ENCODE measurements around the gene WWOX. TPM values are rescaled to one million over a fixed set of nuclear protein-coding genes. Genes with fewer than 3 reads are reported as not detected.
"Not testable (repeated sequence)": the region's sequence is repeated elsewhere in the genome, so short reads cannot be mapped to it uniquely, and the experiment has no call there.

The WWOX gene
- total RNA-seq, 2 experiments from 2014 or later = 20.2 to 21.4 TPM

DNA sequence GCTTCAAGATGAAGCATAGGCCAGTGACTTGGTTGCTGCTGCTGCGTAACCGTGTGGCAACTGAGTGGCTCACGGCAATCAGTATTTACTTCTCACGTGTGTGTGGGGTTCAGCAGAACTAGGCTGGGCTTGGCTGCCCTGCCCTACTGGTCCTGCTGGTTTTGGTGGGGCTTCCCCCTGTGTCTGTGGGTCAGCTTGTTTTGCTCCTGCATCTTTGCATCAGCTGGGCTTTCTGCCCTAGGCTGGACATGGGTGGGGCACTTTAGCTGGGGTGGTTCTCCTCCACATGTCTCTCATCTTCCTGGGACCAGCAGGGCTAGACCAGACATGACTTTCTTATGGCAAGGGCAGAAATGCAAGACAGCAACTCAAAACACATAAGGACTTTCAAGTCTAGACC, 950.6 kb downstream of the WWOX start:
- intact Hi-C loops (cut with micrococcal nuclease) = no loop called here

GRCh38 chr16:79051313-79051712, 951.9 kb downstream of the WWOX start:
- peaks cover 1% of the 10 kb centered on the region for H3K9me3 Mint-ChIP-seq
- CTCF ChIA-PET = no interaction called here

More for the DNA sequence above, 950.6 kb downstream of the WWOX start:
- no peak overlapping the region for H3K4me3 Mint-ChIP-seq
- H3K36me3 Mint-ChIP-seq (ENCODE audit: low read depth) = no peaks in the 10 kb centered on the region
- H3K27ac Mint-ChIP-seq = no peak overlapping the region
- peaks cover 1% of the 10 kb centered on the region for H3K9me3 Mint-ChIP-seq
- CTCF ChIA-PET = no interaction called here
- no peak for DNase-seq
- H3K4me1 Mint-ChIP-seq (ENCODE audit: low read depth) = no peaks in the 10 kb centered on the region
- no peaks in the 10 kb centered on the region for H3K27me3 Mint-ChIP-seq (ENCODE audit: low read depth)

DNA sequence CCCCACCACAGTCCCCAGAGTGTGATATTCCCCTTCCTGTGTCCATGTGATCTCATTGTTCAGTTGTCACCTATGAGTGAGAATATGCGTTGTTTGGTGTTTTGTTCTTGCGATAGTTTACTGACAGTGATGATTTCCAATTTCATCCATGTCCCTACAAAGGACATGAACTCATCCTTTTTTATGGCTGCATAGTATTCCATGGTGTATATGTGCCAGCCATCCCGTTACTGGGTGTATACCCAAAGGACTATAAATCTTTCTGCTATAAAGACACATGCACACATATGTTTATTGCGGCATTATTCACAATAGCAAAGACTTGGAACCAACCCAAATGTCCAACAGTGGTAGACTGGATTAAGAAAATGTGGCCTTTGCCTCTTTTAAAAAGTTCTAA, 952.7 kb downstream of the WWOX start:
- CTCF ChIA-PET, H3K27ac Mint-ChIP-seq: not testable (repeated sequence)

More at GRCh38 chr16:79051313-79051712, 951.9 kb downstream of the WWOX start:
- H3K36me3 Mint-ChIP-seq (ENCODE audit: low read depth) = no peaks in the 10 kb centered on the region
- no peaks in the 10 kb centered on the region for H3K4me1 Mint-ChIP-seq (ENCODE audit: low read depth)
- H3K27me3 Mint-ChIP-seq (ENCODE audit: low read depth) = no peaks in the 10 kb centered on the region
- H3K27ac Mint-ChIP-seq = no peak overlapping the region
- DNase-seq = no peak
- intact Hi-C loops (cut with micrococcal nuclease) = no loop called here
- H3K4me3 Mint-ChIP-seq = no peak overlapping the region

DNA sequence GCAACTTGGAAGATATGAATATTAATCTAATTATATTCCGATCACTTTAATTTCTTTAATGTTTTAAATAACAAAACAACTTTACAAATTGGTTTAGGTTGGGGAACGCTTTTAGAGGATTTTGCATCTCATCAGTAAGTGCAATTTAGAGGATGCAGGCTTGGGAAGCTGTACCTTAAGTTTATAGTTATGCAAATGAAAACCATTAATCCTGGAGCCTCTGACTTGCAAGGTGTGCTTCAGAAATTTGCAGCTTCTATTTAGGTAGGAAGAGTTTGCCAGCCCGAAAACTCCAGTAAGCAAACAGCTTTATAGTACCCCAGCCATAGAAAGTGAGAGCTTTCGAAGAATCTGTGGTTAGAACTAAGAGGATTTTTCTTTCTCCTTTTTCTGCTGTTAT, 954.1 kb downstream of the WWOX start:
- intact Hi-C loops (cut with micrococcal nuclease) = no loop called here
- Mint-ChIP-seq H3K4me3 (no peak overlapping the region), H3K27me3 (ENCODE audit: low read depth) (no peaks in the 10 kb centered on the region), H3K9me3 (peaks cover 1% of the 10 kb centered on the region), H3K36me3 (ENCODE audit: low read depth) (no peaks in the 10 kb centered on the region), H3K27ac (no peak overlapping the region), H3K4me1 (ENCODE audit: low read depth) (no peaks in the 10 kb centered on the region)
- CTCF ChIA-PET = no interaction called here
- DNase-seq = no peak

More for the DNA sequence above, 952.7 kb downstream of the WWOX start:
- H3K4me1 Mint-ChIP-seq (ENCODE audit: low read depth); DNase-seq; H3K4me3 Mint-ChIP-seq; H3K36me3 Mint-ChIP-seq (ENCODE audit: low read depth); H3K27me3 Mint-ChIP-seq (ENCODE audit: low read depth); H3K9me3 Mint-ChIP-seq; intact Hi-C loops (cut with micrococcal nuclease): not testable (repeated sequence)

DNA sequence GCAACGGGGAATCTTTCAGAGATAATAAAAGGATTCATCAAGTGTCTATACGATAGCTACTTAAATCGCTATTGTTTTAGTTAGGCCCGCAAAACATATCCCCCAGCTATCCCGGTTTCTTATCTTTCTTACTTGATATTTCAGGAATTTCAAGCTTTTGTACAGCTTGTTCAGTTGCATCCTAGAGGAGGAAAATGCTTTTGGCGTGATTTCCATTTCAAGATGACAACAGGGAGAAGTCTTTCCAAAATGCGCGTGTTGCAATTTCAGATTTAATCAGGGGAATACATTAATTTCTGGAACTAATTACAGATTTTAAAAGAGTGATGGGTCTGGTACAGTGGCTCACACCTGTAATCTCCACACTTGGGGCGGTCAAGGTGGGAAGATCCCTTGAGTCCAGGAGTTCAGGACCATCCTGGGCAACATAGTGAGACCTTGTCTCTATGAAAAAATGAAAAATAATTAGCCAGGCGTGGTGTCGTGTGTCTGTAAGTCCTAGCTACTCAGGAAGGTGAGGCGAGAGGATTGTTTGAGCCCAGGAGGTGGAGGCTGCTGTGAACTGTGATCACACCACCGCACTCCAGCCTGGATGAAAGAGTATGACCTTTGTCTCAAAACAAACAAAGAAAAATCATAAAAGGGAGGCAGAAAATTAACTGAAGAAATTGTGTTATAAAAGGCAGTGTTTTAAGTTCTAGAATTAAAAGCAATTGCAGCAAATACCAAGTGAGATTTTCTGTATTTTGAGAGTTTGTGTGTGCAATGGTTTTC, 954.9 kb downstream of the WWOX start:
- Mint-ChIP-seq H3K4me1 (ENCODE audit: low read depth) (no peaks in the 10 kb centered on the region), H3K27me3 (ENCODE audit: low read depth) (no peaks in the 10 kb centered on the region), H3K36me3 (ENCODE audit: low read depth) (no peaks in the 10 kb centered on the region), H3K4me3 (no peak overlapping the region), H3K27ac (no peak overlapping the region), H3K9me3 (peaks cover 1% of the 10 kb centered on the region)
- intact Hi-C loops (cut with micrococcal nuclease) = no loop called here
- DNase-seq = no peak
- CTCF ChIA-PET = no interaction called here

GRCh38 chr16:79055251-79055970, 956.0 kb downstream of the WWOX start:
- H3K9me3 Mint-ChIP-seq = peaks cover 1% of the 10 kb centered on the region
- no peaks in the 10 kb centered on the region for H3K36me3 Mint-ChIP-seq (ENCODE audit: low read depth)
- H3K27ac Mint-ChIP-seq = no peak overlapping the region
- no peak for DNase-seq
- no peak overlapping the region for H3K4me3 Mint-ChIP-seq
- H3K4me1 Mint-ChIP-seq (ENCODE audit: low read depth) = no peaks in the 10 kb centered on the region
- CTCF ChIA-PET = no interaction called here
- intact Hi-C loops (cut with micrococcal nuclease) = no loop called here
- H3K27me3 Mint-ChIP-seq (ENCODE audit: low read depth) = no peaks in the 10 kb centered on the region

GRCh38 chr16:79061181-79061580, 961.7 kb downstream of the WWOX start:
- CTCF ChIA-PET = no interaction called here

GRCh38 chr16:79062336-79062735, 962.9 kb downstream of the WWOX start:
- intact Hi-C loops (cut with micrococcal nuclease) = no loop called here
- peaks cover 3% of the 10 kb centered on the region for H3K4me1 Mint-ChIP-seq (ENCODE audit: low read depth)
- CTCF ChIA-PET = no interaction called here
- no peaks in the 10 kb centered on the region for H3K27me3 Mint-ChIP-seq (ENCODE audit: low read depth)
- H3K36me3 Mint-ChIP-seq (ENCODE audit: low read depth) = no peaks in the 10 kb centered on the region
- no peak overlapping the region for H3K27ac Mint-ChIP-seq
- DNase-seq = no peak
- no peak overlapping the region for H3K4me3 Mint-ChIP-seq
- no peaks in the 10 kb centered on the region for H3K9me3 Mint-ChIP-seq

More at GRCh38 chr16:79061181-79061580, 961.7 kb downstream of the WWOX start:
- intact Hi-C loops (cut with micrococcal nuclease) = no loop called here
- Mint-ChIP-seq H3K4me1 (ENCODE audit: low read depth) (no peaks in the 10 kb centered on the region), H3K36me3 (ENCODE audit: low read depth) (no peaks in the 10 kb centered on the region), H3K4me3 (no peak overlapping the region), H3K27ac (no peak overlapping the region), H3K9me3 (no peaks in the 10 kb centered on the region), H3K27me3 (ENCODE audit: low read depth) (no peaks in the 10 kb centered on the region)
- no peak for DNase-seq

- Mint-ChIP-seq H3K9me3 (no peaks in the 10 kb centered on the region), H3K4me1 (ENCODE audit: low read depth) (peaks cover 3% of the 10 kb centered on the region), H3K36me3 (ENCODE audit: low read depth) (no peaks in the 10 kb centered on the region), H3K27me3 (ENCODE audit: low read depth) (no peaks in the 10 kb centered on the region), H3K4me3 (no peak overlapping the region), H3K27ac (no peak overlapping the region)
- intact Hi-C loops (cut with micrococcal nuclease) = no loop called here
- no peak for DNase-seq
- CTCF ChIA-PET = no interaction called here
Observed at GRCh38 chr16:79062821-79063220, 963.4 kb downstream of the WWOX start.

DNA sequence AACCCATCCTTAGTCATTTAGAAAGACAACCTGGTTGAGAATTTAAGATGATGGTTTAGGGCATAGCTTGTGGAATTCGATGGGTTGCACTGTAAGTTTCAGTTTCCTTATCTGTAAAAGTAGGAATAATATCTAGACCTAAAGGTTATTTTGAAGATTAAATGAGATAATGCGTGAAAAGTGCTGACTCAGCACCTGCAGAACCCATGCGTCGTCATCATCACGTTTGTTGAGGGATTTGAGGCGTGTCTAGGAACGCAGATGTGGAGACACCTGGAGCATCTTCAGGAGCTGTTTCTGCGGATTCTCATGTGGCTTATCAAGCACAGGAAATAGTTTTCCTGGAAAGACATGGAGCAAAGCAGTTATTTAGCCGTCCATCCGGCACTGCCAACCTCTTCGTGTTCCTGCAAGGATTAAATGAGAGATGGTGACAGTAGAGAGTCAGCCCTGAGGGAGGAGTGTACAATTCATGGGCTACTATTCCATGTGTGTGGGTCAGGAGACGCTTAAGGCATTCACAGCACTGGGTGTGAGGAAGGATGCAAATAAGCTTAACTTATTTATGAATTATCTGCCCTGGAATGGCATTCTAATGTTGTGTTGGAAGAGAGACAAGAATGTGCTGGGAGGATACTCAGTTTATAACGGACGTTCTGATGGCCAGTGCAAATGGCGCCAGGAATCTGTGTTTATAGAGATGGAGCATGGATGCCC, 965.0 kb downstream of the WWOX start:
- intact Hi-C loops (cut with micrococcal nuclease) = no loop called here
- no peak overlapping the region for H3K27ac Mint-ChIP-seq

GRCh38 chr16:79066561-79066960, 967.1 kb downstream of the WWOX start:
- intact Hi-C loops (cut with micrococcal nuclease) = no loop called here
- DNase-seq = no peak

More for the DNA sequence above, 965.0 kb downstream of the WWOX start:
- Mint-ChIP-seq H3K4me1 (ENCODE audit: low read depth) (peaks cover 3% of the 10 kb centered on the region), H3K4me3 (no peak overlapping the region), H3K9me3 (no peaks in the 10 kb centered on the region), H3K36me3 (ENCODE audit: low read depth) (no peaks in the 10 kb centered on the region), H3K27me3 (ENCODE audit: low read depth) (no peaks in the 10 kb centered on the region)
- CTCF ChIA-PET = no interaction called here
- DNase-seq = no peak

GRCh38 chr16:79067600-79067999, 968.1 kb downstream of the WWOX start:
- Mint-ChIP-seq H3K9me3 (no peaks in the 10 kb centered on the region), H3K36me3 (ENCODE audit: low read depth) (no peaks in the 10 kb centered on the region), H3K4me1 (ENCODE audit: low read depth) (peaks cover 18% of the 10 kb centered on the region), H3K27me3 (ENCODE audit: low read depth) (peaks cover 2% of the 10 kb centered on the region), H3K27ac (no peak overlapping the region), H3K4me3 (no peak overlapping the region)
- intact Hi-C loops (cut with micrococcal nuclease) = no loop called here
- CTCF ChIA-PET = no interaction called here
- DNase-seq = peak; percentile 24

More at GRCh38 chr16:79066561-79066960, 967.1 kb downstream of the WWOX start:
- no peaks in the 10 kb centered on the region for H3K9me3 Mint-ChIP-seq
- H3K27me3 Mint-ChIP-seq (ENCODE audit: low read depth) = no peaks in the 10 kb centered on the region
- H3K27ac Mint-ChIP-seq = no peak overlapping the region
- H3K4me3 Mint-ChIP-seq = no peak overlapping the region
- H3K36me3 Mint-ChIP-seq (ENCODE audit: low read depth) = no peaks in the 10 kb centered on the region
- CTCF ChIA-PET = interaction anchor here (1.1 kb wide), 1 partner anchor 9 kb away, joined by 3 read pairs; no protein-coding TSS in a partner anchor
- peaks cover 15% of the 10 kb centered on the region for H3K4me1 Mint-ChIP-seq (ENCODE audit: low read depth)
